GM12864 (cell line): ENCODE data around the gene SLFN5.

ENCODE experiments used
- DNase-seq: peaks from one replicate; pipeline ENCODE4 v3.0.0-alpha.2; 2011; ENCODE audit warnings: low read depth
- H3K4me3 ChIP-seq: 2 replicates; pipeline ENCODE4 v1.5.1; 2011; ENCODE audit warnings: mild to moderate bottlenecking, low read depth, low read length, control low read depth
- CTCF ChIP-seq: IDR thresholded peaks from 2 replicates; pipeline ENCODE4 v1.5.1; 2011; ENCODE audit warnings: low read depth, mild to moderate bottlenecking, moderate library complexity, low read length, control low read depth, inconsistent platforms; ENCODE audit errors: missing control alignments

Gene SLFN5

GRCh38 chr17:35242158-35242804 lies 591 bp upstream of the SLFN5 start:
- H3K4me3 ChIP-seq, result peak overlapping the region; percentile 72
- peak; percentile 63 for DNase-seq

GRCh38 chr17:35243561-35244340 lies 879 bp downstream of the SLFN5 start:
- TF ChIP-seq CTCF, result no peak
- no peak for DNase-seq
- H3K4me3 ChIP-seq, result peak overlapping the region; percentile 72

More at GRCh38 chr17:35242158-35242804, 591 bp upstream of the SLFN5 start:
- peak; percentile 55 for TF ChIP-seq CTCF

- no peak for TF ChIP-seq CTCF
- H3K4me3 ChIP-seq, result peak overlapping the region; percentile 13; the same call in 1 of the 2 replicates
- no peak for DNase-seq
Observed at GRCh38 chr17:35244341-35245195, 1.7 kb downstream of the SLFN5 start.

GRCh38 chr17:35245196-35245486 lies 2.3 kb downstream of the SLFN5 start:
- no peak for TF ChIP-seq CTCF
- no peak for DNase-seq
- H3K4me3 ChIP-seq, result no peak overlapping the region

GRCh38 chr17:35252651-35253050 lies 9.8 kb downstream of the SLFN5 start:
- no peak for DNase-seq
- TF ChIP-seq CTCF, result no peak
- no peak overlapping the region for H3K4me3 ChIP-seq

- DNase-seq, result no peak
Observed at GRCh38 chr17:35254107-35254773, 11.4 kb downstream of the SLFN5 start.

More at GRCh38 chr17:35254107-35254773, 11.4 kb downstream of the SLFN5 start:
- TF ChIP-seq CTCF, result no peak
- no peak overlapping the region for H3K4me3 ChIP-seq
